GM19328 (cell line): Measurements from ENCODE around the gene USP3.

Source experiments
- ATAC-seq: cut with Tn5 transposase; IDR thresholded peaks from one replicate; pipeline ENCODE4 v1.9.1; 2021; ENCODE audit warnings: mild to moderate bottlenecking, moderate library complexity; ENCODE audit not compliant: unreplicated experiment

USP3 gene

GRCh38 chr15:63504247-63504978 is at the start of gene USP3:
USP3 (plus strand) TSS chr15:63504593; CDS start chr15:63504740, 147 bp downstream.
- peak; percentile 43 for ATAC-seq

- ATAC-seq: no peak
Measured at GRCh38 chr15:63456258-63456657, 48.1 kb upstream of the USP3 start.

- ATAC-seq: no peak
Measured at GRCh38 chr15:63457379-63457778, 47.0 kb upstream of the USP3 start.

- no peak for ATAC-seq
Measured at GRCh38 chr15:63458026-63458425, 46.4 kb upstream of the USP3 start.

- ATAC-seq: no peak
Measured at GRCh38 chr15:63458794-63459395, 45.5 kb upstream of the USP3 start.

GRCh38 chr15:63460210-63461155 is 43.9 kb upstream of the USP3 start:
- no peak for ATAC-seq

- no peak for ATAC-seq
Measured at GRCh38 chr15:63461230-63461985, 43.0 kb upstream of the USP3 start.

- no peak for ATAC-seq
Measured at GRCh38 chr15:63462088-63462487, 42.3 kb upstream of the USP3 start.

GRCh38 chr15:63463036-63463435 is 41.4 kb upstream of the USP3 start:
- ATAC-seq: no peak

- no peak for ATAC-seq
Measured at GRCh38 chr15:63463793-63464192, 40.6 kb upstream of the USP3 start.

- ATAC-seq: no peak
Measured at GRCh38 chr15:63465104-63465503, 39.3 kb upstream of the USP3 start.

- no peak for ATAC-seq
Measured at GRCh38 chr15:63466378-63467192, 37.8 kb upstream of the USP3 start.

- ATAC-seq: no peak
Measured at GRCh38 chr15:63469190-63469589, 35.2 kb upstream of the USP3 start.

GRCh38 chr15:63469984-63470383 is 34.4 kb upstream of the USP3 start:
- no peak for ATAC-seq

- no peak for ATAC-seq
Measured at GRCh38 chr15:63473007-63473748, 31.2 kb upstream of the USP3 start.

- ATAC-seq: no peak
Measured at GRCh38 chr15:63473749-63473998, 30.7 kb upstream of the USP3 start.

- ATAC-seq: peak; percentile 47
Measured at GRCh38 chr15:63473999-63474809, 30.2 kb upstream of the USP3 start.

- peak; percentile 64 for ATAC-seq
Measured at GRCh38 chr15:63474810-63475316, 29.5 kb upstream of the USP3 start.
